CD1c-positive myeloid dendritic cell (primary cell): ENCODE data around the gene C3orf18.
A peak's percentile ranks its signal among the peaks of the same experiment; 100 is the strongest.
"Not testable (repeated sequence)": the region's sequence is repeated elsewhere in the genome, so short reads cannot be mapped to it uniquely, and the experiment has no call there.

Source experiments
- DNase-seq: peaks from one replicate; pipeline ENCODE4 v3.0.0-alpha.2; 2016; ENCODE audit errors: extremely low spot score

C3orf18 gene

DNA sequence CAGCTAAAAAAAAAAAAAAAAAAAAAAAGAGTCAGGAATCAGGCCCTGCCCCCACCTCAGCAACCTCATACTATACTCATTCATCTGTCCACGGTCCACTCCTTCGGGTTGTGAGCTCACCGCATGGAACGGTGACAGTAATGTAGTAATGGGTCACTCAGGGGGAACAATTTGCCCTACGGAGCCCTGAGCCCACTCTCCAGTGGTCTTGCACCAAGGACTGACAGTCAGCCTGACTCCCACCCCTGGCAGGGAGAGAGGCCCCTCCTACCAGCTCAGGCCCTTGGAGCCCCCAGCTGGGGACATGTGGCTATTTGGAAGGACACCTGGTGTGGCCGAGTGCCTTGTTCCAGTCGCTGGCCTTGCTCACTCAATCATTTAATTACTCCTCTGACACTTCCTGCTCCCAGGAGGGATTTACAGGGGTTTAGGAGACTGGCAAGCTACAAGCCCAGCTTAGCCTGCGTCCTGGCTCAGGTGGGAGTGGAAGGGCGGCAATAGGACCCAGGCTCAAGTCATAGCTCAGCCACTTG lies 44.2 kb downstream of the C3orf18 start:
- DNase-seq = no peak

DNA sequence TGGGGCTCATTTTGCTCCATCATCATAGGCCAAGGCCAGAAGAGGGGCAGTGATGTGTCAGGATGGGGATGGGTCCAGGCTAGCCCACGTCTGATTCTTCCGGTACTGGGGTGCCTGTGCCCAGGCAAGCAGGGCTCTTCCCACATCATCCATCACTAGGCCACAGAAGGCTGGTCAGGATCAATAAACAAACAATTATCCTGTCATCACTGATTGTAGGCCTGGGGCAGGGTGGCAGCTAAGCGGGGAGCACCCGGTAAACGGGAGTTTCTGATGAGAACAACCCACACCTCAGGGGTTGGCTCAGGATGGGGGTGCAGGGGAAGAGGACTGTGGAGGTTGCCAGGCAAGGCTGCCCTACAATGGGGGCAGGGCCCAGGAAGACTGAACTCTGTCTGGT lies 46.0 kb downstream of the C3orf18 start:
- no peak for DNase-seq

DNA sequence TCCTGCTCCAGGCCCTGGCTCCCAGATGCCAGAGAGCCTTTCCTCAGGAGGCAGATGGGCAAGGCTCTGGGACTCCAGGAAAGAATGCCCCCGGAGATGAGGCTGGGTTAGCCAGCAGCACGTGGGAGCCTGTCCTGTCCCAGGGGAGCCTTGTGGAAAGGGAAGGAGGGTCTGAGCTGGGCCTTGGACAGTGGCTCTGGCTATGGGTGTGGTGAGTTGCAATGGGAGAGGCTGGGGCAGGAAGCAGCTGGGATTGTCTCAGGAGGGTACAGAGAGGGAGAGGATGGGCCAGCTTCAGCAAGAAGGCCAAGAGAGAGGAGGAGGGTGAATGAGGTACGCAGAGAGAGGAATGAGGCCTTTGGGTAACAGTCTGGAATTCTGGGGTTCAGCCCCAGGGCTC lies 46.7 kb downstream of the C3orf18 start:
- no peak for DNase-seq

DNA sequence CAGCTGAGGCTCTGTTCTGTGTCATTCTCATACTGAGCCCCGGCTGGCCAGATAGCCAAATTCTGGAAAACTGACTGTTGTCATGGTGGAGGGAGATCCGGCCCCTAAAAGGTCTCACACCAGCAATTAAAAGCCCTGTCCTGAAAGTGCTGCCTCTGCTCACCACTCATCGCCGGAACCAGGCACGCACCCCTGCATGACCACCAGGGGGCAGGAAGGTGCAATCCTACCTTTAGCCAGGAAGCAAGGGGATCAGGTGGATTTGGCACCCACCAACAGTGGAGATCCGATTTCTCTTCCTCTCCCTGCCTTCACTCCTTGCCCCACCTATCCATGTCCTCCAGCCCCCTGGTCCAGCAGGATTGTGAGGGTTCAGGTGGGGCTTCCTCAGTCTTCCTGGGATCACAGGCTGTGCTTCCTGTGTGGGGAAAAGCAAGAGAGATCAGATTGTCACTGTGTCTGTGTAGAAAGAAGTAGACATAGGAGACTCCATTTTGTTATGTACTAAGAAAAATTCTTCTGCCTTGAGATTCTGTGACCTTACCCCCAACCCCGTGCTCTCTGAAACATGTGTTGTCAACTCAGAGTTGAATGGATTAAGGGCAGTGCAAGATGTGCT lies 48.0 kb downstream of the C3orf18 start:
- peak; percentile 68 for DNase-seq

DNA sequence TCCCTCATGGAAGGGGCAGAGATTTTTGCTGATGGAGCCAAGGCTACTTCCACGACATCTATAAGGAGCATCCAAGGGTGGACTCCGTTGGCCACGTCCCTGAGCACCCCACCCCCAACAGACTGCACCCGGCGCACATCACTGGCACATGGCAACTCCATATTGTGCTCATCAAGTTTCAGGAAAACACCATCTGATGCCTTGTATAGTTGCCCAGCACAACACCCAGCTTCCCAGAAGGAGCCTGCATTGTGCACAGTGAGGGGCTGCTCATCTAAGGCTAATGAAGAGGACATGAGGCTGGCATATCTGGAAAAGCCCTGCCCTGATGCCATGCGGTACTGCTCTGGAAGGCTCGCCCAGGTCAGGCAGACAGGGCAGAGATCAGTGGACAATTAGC lies 49.1 kb downstream of the C3orf18 start:
- DNase-seq = no peak

DNA sequence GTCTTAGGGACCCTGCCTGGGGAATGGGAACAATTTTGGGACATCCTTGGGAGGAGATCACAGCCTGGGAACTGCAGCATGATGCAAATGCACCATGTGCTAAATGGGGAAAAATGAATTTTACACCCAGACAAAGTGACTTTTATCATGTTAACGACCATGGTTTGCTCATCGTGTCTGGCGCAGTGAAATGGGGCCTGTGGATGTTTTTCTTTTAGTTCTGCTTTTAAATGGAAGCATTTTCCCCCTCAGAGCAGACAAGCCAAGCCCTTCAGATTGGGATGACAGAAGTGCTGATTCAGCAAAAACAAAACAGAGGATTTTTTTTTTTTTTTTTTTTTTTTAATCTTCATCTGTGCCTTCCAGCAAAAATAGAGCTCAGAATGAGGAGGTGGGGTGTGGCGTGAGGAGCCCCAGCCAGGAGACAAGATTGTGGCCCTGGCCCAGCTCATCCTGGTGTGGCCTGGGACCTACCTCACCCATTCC lies 49.8 kb downstream of the C3orf18 start:
- no peak for DNase-seq

DNA sequence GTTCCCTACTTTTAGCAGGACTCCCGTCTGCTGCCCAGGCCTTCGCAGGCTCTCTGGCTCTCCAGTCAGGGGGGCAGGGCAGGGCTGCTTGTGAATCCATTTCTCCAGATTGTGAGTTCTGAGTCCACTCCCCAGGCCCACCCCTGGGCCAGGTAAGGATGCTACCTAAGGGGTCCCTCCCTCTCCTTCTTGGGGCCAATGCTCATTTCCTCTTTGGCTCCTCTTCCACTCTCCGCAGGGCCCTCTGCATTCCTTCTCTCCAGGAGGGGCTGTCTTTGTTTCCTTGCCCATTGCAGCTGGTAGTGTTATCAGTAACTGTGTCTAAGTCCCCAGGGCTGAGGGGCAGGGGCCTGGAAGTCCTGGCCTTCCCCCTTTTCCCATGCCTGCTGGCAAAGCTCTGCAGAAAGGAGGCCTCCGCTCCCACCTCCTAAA lies 51.1 kb downstream of the C3orf18 start:
- DNase-seq = no peak

DNA sequence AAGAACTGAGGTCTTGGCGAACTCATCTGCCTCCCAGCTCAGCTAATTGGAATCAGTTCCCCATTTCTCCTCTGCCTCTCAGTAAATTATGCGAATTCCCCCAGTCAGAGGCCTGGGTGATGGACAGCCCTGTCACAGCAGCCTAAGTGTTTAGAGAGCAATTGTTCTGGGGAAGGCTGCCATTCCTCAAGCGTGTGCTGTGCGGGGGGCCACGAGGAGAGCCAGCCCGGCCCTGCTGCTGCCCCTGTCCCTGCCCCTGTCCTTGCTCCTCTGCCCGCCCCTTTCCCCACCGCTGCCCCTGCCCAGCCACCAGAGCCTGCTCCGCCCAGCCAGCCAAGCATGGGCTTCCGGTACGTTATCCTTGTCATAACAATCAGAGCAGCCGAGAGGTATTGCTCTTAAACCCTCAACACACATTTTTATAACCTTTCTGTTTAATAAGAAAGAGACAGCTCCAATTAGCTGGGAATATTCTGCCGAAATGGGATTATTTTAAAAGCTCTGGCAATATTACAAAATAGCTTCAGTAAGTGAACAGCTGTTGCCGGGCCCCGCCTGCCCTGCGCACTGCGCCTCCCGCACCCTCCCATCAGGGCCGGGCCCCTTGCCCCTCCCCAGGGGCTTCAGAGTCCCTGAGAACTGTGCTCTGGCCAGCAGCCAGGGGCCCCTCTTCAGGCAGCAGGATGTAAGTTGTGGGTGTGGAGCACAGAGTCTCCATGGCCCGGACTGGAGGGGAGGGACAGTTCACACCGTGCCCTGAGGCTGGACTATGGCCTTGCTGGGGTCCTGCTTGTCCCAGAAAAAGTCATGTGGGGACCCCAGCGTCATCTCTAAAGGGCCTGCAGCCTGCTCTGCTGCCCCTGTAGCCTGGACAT lies 51.7 kb downstream of the C3orf18 start:
- peak; percentile 56 for DNase-seq

DNA sequence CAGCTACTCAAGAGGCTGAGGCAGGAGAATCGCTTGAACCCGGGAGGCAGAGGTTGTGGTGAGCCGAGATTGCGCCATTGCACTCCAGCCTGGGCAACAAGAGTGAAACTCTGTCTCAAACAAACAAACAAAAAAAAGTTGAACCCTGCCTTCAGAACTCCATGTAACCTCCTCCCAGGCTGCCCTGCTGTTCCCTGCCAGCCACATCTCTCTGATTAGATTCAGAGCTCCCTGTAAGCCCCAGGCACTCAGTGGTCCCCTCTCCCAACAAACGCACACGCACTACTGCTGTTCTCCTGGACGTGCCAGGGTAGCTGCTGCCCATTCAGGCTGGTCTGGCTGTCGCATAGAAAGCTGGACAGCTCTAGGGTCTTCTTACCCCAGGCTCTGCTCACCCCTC lies 54.6 kb downstream of the C3orf18 start:
- not testable (repeated sequence) for DNase-seq

DNA sequence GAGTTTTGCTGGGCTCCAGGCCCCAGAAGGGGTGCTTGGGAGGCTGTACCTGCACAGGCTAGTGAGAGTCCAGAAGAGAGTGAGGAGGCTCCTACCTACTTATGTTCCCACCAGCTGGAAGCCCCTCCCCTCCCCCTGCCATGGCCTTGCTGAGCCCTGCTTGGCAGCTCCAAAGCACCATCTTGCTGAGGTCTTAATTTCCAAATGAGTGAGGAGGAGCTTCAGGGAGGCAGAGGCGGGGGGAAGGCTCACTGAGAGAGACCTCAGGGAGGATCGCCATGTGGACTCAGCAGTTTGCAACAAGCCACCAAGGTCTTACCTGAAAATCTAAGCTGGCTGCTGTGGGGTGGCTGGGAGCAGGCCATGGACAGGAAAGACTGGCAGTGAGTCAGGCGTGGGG lies 55.4 kb downstream of the C3orf18 start:
- no peak for DNase-seq

DNA sequence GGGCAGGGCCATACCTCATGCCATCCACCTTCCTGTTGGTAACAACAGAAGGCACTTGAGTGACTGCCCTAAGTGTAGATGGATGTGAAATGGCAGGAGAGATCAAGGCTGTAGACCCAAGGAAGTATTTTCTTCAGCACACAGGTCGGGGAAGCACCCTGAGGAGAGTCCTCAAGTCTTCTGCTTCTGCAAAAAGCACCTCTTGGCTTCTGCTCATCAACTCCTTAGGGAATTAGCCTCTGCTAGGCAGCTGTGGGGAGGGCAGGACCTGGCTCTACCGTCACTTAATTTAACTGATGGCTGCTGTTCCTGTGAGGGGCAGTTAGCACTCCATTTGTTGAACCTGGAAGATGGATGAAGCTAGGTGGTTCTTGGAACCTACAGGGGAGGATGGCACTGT lies 57.2 kb downstream of the C3orf18 start:
- no peak for DNase-seq

DNA sequence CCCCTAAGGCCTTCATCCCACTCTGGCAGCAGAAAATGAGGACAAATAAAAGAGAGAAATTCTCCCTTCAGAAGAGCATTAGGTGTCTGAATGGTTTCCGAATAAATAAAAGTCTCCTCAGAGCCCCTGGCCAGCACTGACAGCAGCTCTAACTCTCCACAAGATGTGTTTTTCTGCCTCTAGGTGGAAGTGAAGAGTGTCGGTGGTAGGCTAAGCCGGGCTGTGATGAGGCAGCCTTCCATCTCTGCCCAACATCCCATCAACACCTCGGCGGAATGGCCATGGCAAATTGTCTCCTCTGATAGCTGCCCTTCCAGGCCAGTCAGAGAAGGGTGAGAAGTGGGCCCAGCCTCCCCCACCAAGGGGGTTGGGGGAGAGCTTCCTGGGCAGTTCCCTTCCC lies 57.8 kb downstream of the C3orf18 start:
- DNase-seq = no peak

DNA sequence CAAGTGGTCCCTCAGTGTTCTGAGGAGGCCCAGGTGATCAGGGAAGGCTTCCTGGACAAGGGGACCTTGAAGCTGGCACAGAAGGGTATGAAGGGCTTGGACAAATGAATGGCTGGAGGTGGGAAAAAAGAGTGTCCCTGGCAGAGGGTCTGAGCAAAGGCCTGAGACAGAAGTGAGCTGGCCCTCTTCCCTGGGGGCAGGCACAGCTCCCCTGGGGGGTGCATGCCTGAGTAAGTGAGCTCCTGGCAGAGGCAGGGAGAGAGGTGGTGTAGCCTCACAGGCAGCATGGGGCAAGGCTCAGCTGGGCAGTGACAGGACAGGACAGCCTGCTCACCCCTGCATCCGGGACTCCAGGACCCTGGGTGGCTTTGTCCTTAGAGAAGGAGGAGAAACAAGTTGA lies 58.7 kb downstream of the C3orf18 start:
- no peak for DNase-seq
